ENCODE data around the gene MAML3. TPM values are rescaled to one million over a fixed set of nuclear protein-coding genes. Genes with fewer than 3 reads are reported as not detected.
A peak's percentile ranks its signal among the peaks of the same experiment; 100 is the strongest.

MAML3 gene
- total RNA-seq, 4 donors from 2014 or later = 2.4 to 50.5 (median 17.8) TPM

DNA sequence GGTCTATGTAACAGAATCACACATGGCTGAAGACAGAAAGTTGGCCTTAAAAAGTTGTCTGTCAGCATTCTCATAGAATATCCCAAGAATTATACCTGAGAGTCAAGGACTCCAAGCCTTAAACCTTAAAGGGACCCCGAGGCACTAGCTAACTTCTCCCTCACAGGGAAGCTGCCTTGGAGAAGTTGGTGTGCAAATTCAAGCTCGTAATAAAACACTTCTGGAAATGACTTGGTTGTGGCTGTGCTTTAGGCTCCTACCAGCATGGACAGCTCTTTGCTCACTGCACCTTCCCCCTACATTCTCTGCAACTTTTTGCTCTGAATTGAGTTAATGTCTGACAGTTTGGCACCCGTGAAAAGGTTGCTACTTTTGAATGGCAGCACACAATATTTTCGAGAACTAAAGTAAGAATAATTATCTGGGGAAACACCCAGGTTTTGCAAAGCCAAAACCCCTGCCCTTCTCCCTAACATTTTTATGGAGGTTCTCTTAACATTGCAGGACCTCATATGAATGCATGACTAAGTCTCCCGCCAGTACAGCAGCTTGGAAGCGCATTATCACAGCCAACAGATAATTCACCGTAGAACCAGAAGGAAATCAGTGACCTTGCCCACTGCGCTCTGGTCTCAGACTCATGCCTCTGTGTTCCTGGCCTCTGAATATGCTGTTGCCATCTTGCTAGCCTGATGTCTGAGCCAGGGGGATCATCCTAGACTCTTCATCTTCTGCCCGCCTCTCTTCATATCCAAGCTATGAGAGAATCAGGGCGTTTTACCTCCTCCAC is 397.4 kb downstream of the MAML3 start:
- Histone ChIP-seq H3K4me1 (no peaks in the 10 kb centered on the region), H3K4me3 (no peak overlapping the region), H3K27me3 (no peaks in the 10 kb centered on the region), H3K36me3 (no peaks in the 10 kb centered on the region), H3K27ac (peak overlapping the region in 1 of 2 donors; percentile 12), H3K9me3 (no peaks in the 10 kb centered on the region)
- DNase-seq = no peak
- no peak for TF ChIP-seq POLR2A (IDR thresholded peaks at IDR 0.05)
- TF ChIP-seq, protein P1, sequence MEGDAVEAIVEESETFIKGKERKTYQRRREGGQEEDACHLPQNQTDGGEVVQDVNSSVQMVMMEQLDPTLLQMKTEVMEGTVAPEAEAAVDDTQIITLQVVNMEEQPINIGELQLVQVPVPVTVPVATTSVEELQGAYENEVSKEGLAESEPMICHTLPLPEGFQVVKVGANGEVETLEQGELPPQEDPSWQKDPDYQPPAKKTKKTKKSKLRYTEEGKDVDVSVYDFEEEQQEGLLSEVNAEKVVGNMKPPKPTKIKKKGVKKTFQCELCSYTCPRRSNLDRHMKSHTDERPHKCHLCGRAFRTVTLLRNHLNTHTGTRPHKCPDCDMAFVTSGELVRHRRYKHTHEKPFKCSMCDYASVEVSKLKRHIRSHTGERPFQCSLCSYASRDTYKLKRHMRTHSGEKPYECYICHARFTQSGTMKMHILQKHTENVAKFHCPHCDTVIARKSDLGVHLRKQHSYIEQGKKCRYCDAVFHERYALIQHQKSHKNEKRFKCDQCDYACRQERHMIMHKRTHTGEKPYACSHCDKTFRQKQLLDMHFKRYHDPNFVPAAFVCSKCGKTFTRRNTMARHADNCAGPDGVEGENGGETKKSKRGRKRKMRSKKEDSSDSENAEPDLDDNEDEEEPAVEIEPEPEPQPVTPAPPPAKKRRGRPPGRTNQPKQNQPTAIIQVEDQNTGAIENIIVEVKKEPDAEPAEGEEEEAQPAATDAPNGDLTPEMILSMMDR (IDR thresholded peaks at IDR 0.05) = no peak
- intact Hi-C loops (cut with DNase I; ENCODE audit: low total_unique reads) = no loop called here

DNA sequence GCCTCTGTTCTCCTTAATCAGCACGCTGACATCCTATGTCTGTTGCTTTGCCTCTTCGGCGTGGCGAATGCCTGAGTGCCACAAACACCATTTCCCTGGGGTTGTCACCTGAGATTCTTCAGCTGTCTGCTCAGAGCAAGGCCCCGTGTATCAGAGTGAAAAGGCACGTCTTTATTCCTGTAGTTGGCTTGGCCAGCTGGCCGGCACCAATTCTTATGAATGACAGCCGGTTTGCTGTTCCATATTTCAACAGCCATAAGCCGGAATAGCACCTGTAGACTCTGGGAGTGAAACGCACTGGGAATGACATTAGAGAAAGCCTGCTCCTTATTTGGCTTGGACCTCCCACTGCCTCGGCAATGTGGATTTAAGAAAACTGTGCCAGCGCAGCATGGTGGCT is 399.0 kb downstream of the MAML3 start:
- no peak for DNase-seq
- Histone ChIP-seq H3K9me3 (no peaks in the 10 kb centered on the region), H3K27me3 (no peaks in the 10 kb centered on the region), H3K4me1 (no peaks in the 10 kb centered on the region), H3K36me3 (no peaks in the 10 kb centered on the region), H3K4me3 (no peak overlapping the region), H3K27ac (no peak overlapping the region)
- TF ChIP-seq POLR2A (IDR thresholded peaks at IDR 0.05) = no peak
- TF ChIP-seq, protein P1 (IDR thresholded peaks at IDR 0.05) = no peak
- intact Hi-C loops (cut with DNase I; ENCODE audit: low total_unique reads) = no loop called here

DNA sequence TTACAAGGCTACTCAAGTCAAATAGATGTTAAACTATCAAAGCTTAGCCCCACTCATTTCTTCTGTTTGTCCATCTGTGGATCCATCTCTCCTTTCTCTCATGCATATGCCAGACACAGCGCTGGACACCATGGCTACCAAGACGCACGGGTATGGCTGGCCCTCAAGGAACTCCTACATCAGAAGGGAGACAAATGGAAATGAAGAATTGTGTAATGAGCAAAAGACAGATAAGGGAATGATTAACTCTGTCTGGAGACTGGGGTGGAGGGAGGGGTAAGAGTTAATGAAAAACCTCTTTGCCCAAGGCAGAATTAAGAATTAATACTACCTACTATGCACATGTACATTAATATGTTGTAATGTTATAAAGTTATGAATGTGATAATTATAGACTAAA is 400.3 kb downstream of the MAML3 start:
- intact Hi-C loops (cut with DNase I; ENCODE audit: low total_unique reads) = no loop called here

DNA sequence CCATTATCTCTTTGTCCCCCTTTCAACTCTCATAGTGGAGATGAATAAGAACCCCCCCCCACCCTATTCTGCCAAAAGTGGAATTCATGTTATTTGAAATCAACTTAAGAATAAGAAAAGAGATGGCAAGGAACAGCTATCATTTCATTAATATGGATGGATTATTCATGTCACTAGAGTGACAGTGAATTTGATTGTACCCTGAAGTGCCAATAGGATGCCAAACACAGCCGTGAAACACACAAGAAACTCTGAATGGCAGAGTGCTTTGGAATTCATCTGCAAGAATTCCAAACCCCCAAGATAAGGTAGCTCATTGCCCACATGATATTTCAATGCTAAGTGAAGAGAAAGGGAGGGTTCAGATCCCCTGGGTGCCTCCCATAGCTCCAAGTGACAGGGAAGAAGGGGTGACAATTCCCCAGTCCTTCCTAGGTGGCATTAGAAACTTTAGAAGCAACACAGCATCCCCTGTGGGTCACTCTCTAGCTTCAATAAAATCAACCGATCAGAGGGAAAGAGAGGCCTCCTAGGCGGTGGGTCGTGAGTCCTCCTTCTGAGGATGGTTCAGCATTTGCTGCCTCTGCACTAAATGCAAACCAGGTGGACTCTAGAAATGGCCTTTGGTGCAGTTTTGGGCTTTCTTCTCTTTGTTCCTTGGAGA is 404.0 kb downstream of the MAML3 start:
- no peaks in the 10 kb centered on the region for H3K27me3 ChIP-seq
- intact Hi-C loops (cut with DNase I; ENCODE audit: low total_unique reads) = no loop called here
- TF ChIP-seq POLR2A (IDR thresholded peaks at IDR 0.05) = no peak
- TF ChIP-seq, protein P1 (IDR thresholded peaks at IDR 0.05) = no peak

More for the DNA sequence above, 400.3 kb downstream of the MAML3 start:
- no peak overlapping the region for H3K4me3 ChIP-seq
- H3K4me1 ChIP-seq = no peaks in the 10 kb centered on the region
- DNase-seq = no peak
- H3K27ac ChIP-seq = no peak overlapping the region
- TF ChIP-seq, protein P1 (IDR thresholded peaks at IDR 0.05) = no peak
- TF ChIP-seq POLR2A (IDR thresholded peaks at IDR 0.05) = no peak
- no peaks in the 10 kb centered on the region for H3K9me3 ChIP-seq
- no peaks in the 10 kb centered on the region for H3K27me3 ChIP-seq
- H3K36me3 ChIP-seq = no peaks in the 10 kb centered on the region

DNA sequence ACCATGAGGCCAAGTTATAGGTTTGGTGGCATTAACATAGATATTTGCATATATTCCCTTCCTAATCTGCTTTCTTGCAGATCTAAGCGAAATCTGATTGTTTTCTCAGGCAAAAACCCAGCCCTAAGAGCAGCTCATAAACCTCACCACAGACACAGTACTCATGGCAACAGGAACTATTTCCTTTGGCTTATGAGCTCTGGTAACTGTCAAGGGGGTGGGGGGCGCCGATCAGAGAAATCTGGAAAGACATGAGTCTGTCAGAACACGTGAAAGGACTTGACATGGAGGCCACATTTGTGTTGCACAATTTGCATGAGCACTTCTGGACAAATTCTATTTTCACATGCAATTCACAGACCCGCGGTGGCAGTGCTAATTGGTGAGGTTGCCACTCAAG is 404.6 kb downstream of the MAML3 start:
- Histone ChIP-seq H3K27me3 (no peaks in the 10 kb centered on the region), H3K4me3 (no peak overlapping the region), H3K36me3 (no peaks in the 10 kb centered on the region), H3K27ac (no peak overlapping the region), H3K9me3 (no peaks in the 10 kb centered on the region), H3K4me1 (no peaks in the 10 kb centered on the region)
- intact Hi-C loops (cut with DNase I; ENCODE audit: low total_unique reads) = no loop called here
- TF ChIP-seq, protein P1 (IDR thresholded peaks at IDR 0.05) = no peak
- no peak for TF ChIP-seq POLR2A (IDR thresholded peaks at IDR 0.05)
- DNase-seq = no peak

More for the DNA sequence above, 404.0 kb downstream of the MAML3 start:
- H3K4me1 ChIP-seq = no peaks in the 10 kb centered on the region
- no peak for DNase-seq
- H3K9me3 ChIP-seq = no peaks in the 10 kb centered on the region
- peak overlapping the region; percentile 48 to 64 for H3K27ac ChIP-seq
- no peaks in the 10 kb centered on the region for H3K36me3 ChIP-seq
- no peak overlapping the region for H3K4me3 ChIP-seq

All from uterus (tissue), 4 donors.